H9 (cell line): ENCODE measurements around the gene SLC7A6. TPM values are rescaled to one million over a fixed set of nuclear protein-coding genes. Genes with fewer than 3 reads are reported as not detected.

Experiments
- DNase-seq: peaks from one replicate; pipeline ENCODE4 v3.0.0-alpha.2; 2017
- H2AFZ ChIP-seq: one replicate; pipeline ENCODE4 v1.6.1; 2013; ENCODE audit warnings: mild to moderate bottlenecking, low read length, control low read depth, moderate library complexity
- H2AK5ac ChIP-seq: 2 replicates; pipeline ENCODE4 v1.6.1; 2013; ENCODE audit warnings: low read length, control low read depth, mixed read lengths; ENCODE audit not compliant: insufficient read length
- H2BK120ac ChIP-seq: one replicate; pipeline ENCODE4 v1.6.1; 2013; ENCODE audit warnings: low read depth, mild to moderate bottlenecking, low read length, control low read depth, inconsistent platforms; ENCODE audit not compliant: poor library complexity, severe bottlenecking
- H2BK12ac ChIP-seq: 2 replicates; pipeline ENCODE4 v1.6.1; 2013; ENCODE audit warnings: low read length, control low read depth, mixed read lengths, low read depth; ENCODE audit not compliant: insufficient read length
- H2BK15ac ChIP-seq: 2 replicates; pipeline ENCODE4 v1.6.1; 2013; ENCODE audit warnings: low read depth, low read length, control low read depth
- H2BK20ac ChIP-seq: one replicate; pipeline ENCODE4 v1.6.1; 2013; ENCODE audit warnings: low read depth, mild to moderate bottlenecking, low read length, control low read depth, inconsistent platforms; ENCODE audit not compliant: poor library complexity, severe bottlenecking
- H2BK5ac ChIP-seq: 2 replicates; pipeline ENCODE4 v1.6.1; 2013; ENCODE audit warnings: low read length, control low read depth, mixed read lengths; ENCODE audit not compliant: insufficient read length
- H3K14ac ChIP-seq: 2 replicates; pipeline ENCODE4 v1.6.1; 2013; ENCODE audit warnings: low read length, control low read depth; ENCODE audit not compliant: insufficient read depth
- H3K18ac ChIP-seq: 2 replicates; pipeline ENCODE4 v1.6.1; 2013; ENCODE audit warnings: low read depth, mild to moderate bottlenecking, mixed read lengths, low read length, control low read depth; ENCODE audit not compliant: insufficient read length
- H3K23ac ChIP-seq: 2 replicates; pipeline ENCODE4 v1.6.1; 2013; ENCODE audit warnings: low read length, control low read depth, mixed read lengths, low read depth; ENCODE audit not compliant: insufficient read length
- H3K23me2 ChIP-seq: 2 replicates; pipeline ENCODE4 v1.6.1; 2013; ENCODE audit warnings: low read depth, mild to moderate bottlenecking, mixed read lengths, low read length, control low read depth; ENCODE audit not compliant: insufficient read length, poor library complexity, severe bottlenecking
- H3K27ac ChIP-seq: 2 replicates; pipeline ENCODE4 v1.5.1; 2013; ENCODE audit warnings: low read length, control low read depth, mixed read lengths, low read depth; ENCODE audit not compliant: insufficient read length
- H3K27me3 ChIP-seq: 2 replicates; pipeline ENCODE4 v1.6.1; 2013; ENCODE audit warnings: low read length, control low read depth, inconsistent platforms; ENCODE audit not compliant: insufficient read depth
- H3K4ac ChIP-seq: 2 replicates; pipeline ENCODE4 v1.6.1; 2013; ENCODE audit warnings: low read depth, mild to moderate bottlenecking, control low read depth, inconsistent platforms, low read length, moderate library complexity
- H3K4me1 ChIP-seq: 2 replicates; pipeline ENCODE4 v1.6.1; 2013; ENCODE audit warnings: low read length, control low read depth, inconsistent platforms; ENCODE audit not compliant: insufficient read depth
- H3K4me2 ChIP-seq: 2 replicates; pipeline ENCODE4 v1.6.1; 2013; ENCODE audit warnings: low read length, control low read depth, mixed read lengths; ENCODE audit not compliant: insufficient read length, insufficient read depth
- H3K56ac ChIP-seq: 2 replicates; pipeline ENCODE4 v1.6.1; 2013; ENCODE audit warnings: low read depth, mild to moderate bottlenecking, mixed read lengths, low read length, control low read depth; ENCODE audit not compliant: insufficient read length
- H3K79me1 ChIP-seq: 2 replicates; pipeline ENCODE4 v1.6.1; 2013; ENCODE audit warnings: low read depth, mild to moderate bottlenecking, moderate library complexity, low read length, control low read depth, inconsistent platforms; ENCODE audit not compliant: insufficient read depth, poor library complexity, severe bottlenecking
- H3K79me2 ChIP-seq: 2 replicates; pipeline ENCODE4 v1.6.1; 2013; ENCODE audit warnings: low read length, control low read depth, inconsistent platforms; ENCODE audit not compliant: insufficient read depth
- H3K9ac ChIP-seq: 2 replicates; pipeline ENCODE4 v1.6.1; 2013; ENCODE audit warnings: low read length, control low read depth, mixed read lengths; ENCODE audit not compliant: insufficient read length; ENCODE audit errors: extremely low read depth
- H3K9me3 ChIP-seq: one replicate; pipeline ENCODE4 v1.6.1; 2013; ENCODE audit warnings: low read depth, low read length, inconsistent platforms; ENCODE audit not compliant: control insufficient read depth
- H3T11ph ChIP-seq: one replicate; pipeline ENCODE4 v1.6.1; 2013; ENCODE audit warnings: mild to moderate bottlenecking, low read length, control low read depth, inconsistent platforms
- H4K20me1 ChIP-seq: one replicate; pipeline ENCODE4 v1.6.1; 2013; ENCODE audit not compliant: control insufficient read depth, insufficient read length, insufficient read depth
- H4K5ac ChIP-seq: 2 replicates; pipeline ENCODE4 v1.6.1; 2013; ENCODE audit warnings: low read depth, mild to moderate bottlenecking, mixed read lengths, low read length, control low read depth; ENCODE audit not compliant: insufficient read length
- H4K8ac ChIP-seq: replicated peaks from 2 replicates; pipeline ENCODE4 v1.6.1; 2013; ENCODE audit warnings: low read length, control low read depth, mixed read lengths, low read depth; ENCODE audit not compliant: insufficient read length
- H4K91ac ChIP-seq: 2 replicates; pipeline ENCODE4 v1.6.1; 2013; ENCODE audit warnings: low read depth, mild to moderate bottlenecking, moderate library complexity, mixed read lengths, low read length, control low read depth; ENCODE audit not compliant: insufficient read length
- H3K27ac Mint-ChIP-seq, 3 experiments: 2 replicates in 2 of 3; 3 replicates in 1 of 3; pipeline ENCODE4 v1.8.0; 2020 to 2021; ENCODE audit warnings: mixed read lengths in 3 of 3, mild to moderate bottlenecking in 1 of 3, moderate library complexity in 1 of 3
- H3K27me3 Mint-ChIP-seq: 2 replicates; pipeline ENCODE4 v1.8.0; 2021; ENCODE audit warnings: low read depth, mild to moderate bottlenecking, moderate library complexity, mixed read lengths
- H3K36me3 Mint-ChIP-seq, 3 experiments: 2 replicates in 2 of 3; 3 replicates in 1 of 3; pipeline ENCODE4 v1.8.0; 2020 to 2021; ENCODE audit warnings: low read depth in 3 of 3, mixed read lengths in 3 of 3; ENCODE audit not compliant: insufficient read depth in 1 of 3
- H3K4me1 Mint-ChIP-seq, 2 experiments: 2 replicates each; pipeline ENCODE4 v1.8.0; 2020; ENCODE audit warnings: mixed read lengths in 2 of 2
- H3K4me3 Mint-ChIP-seq, 2 experiments: 2 replicates in 1 of 2; 3 replicates in 1 of 2; pipeline ENCODE4 v1.8.0; 2020 to 2021; ENCODE audit warnings: mild to moderate bottlenecking in 2 of 2, mixed read lengths in 2 of 2, moderate library complexity in 1 of 2
- H3K9me3 Mint-ChIP-seq, 2 experiments: 2 replicates in 1 of 2; 3 replicates in 1 of 2; pipeline ENCODE4 v1.8.0; 2020; ENCODE audit warnings: mild to moderate bottlenecking in 2 of 2, mixed read lengths in 2 of 2, moderate library complexity in 1 of 2
- CTCF ChIP-seq: fragments of 200-600 bp; sonication (generic); conservative IDR thresholded peaks from 3 replicates; pipeline ENCODE4 v1.8.0; 2021; ENCODE audit warnings: antibody characterized with exemption, mild to moderate bottlenecking
- WGBS: extraction: QIAGEN DNeasy Blood & Tissue Kit; methylation state at CpG from one replicate; pipeline ENCODE4 v1.1.7; 2013; ENCODE audit warnings: missing lambda C conversion rate, low lambda C conversion rate, mixed read lengths; ENCODE audit not compliant: insufficient read length; ENCODE audit errors: extremely low coverage; 5-methylcytosine and 5-hydroxymethylcytosine counted together
- total RNA-seq: library from RNA; stranded (reverse); gene quantifications from 2 replicates; pipeline ENCODE4 v1.2.1, GENCODE V29; 2021

Gene SLC7A6
- total RNA-seq, 1 experiment from 2014 or later, result 21.1 TPM

- Histone ChIP-seq H3K23me2 (no peaks in the 10 kb centered on the region), H3K23ac (no peak overlapping the region), H3K9me3 (peaks cover 2% of the 10 kb centered on the region), H3K27me3 (no peaks in the 10 kb centered on the region), H3K79me2 (0 out of 2 replicates have a peak, but pooled peaks cover 2% of the 10 kb centered on the region), H3K4ac (no peak overlapping the region), H4K91ac (no peak overlapping the region), H2BK15ac (no peak overlapping the region), H2AFZ (no peak overlapping the region), H3K4me1 (no peaks in the 10 kb centered on the region), H2AK5ac (no peak overlapping the region), H2BK20ac (no peak overlapping the region), H3T11ph (no peak overlapping the region), H4K20me1 (peaks cover 2% of the 10 kb centered on the region), H3K4me2 (no peak overlapping the region), H3K9ac (no peak overlapping the region), H3K79me1 (no peaks in the 10 kb centered on the region), H4K5ac (no peak overlapping the region), H2BK5ac (no peak overlapping the region), H3K56ac (no peak overlapping the region), H2BK120ac (no peak overlapping the region), H3K27ac (no peak overlapping the region), H3K14ac (no peak overlapping the region), H4K8ac (no peak overlapping the region), H3K18ac (no peak overlapping the region), H2BK12ac (no peak overlapping the region)
- Mint-ChIP-seq H3K9me3 (no peaks in the 10 kb centered on the region), H3K4me3 (no peak overlapping the region; a peak in 1 of 5 replicates), H3K36me3 (peaks cover 10 to 34% (median 18%) of the 10 kb centered on the region in 3 experiments; a peak in 5 of 7 replicates), H3K27me3 (no peaks in the 10 kb centered on the region), H3K27ac (peak overlapping the region in 2 of 3 experiments; percentile 9 to 47; a peak in 4 of 7 replicates), H3K4me1 (peaks cover 4 to 10% of the 10 kb centered on the region in 2 experiments; a peak in 3 of 4 replicates)
- no peak for TF ChIP-seq CTCF
- DNase-seq, result no peak
- WGBS, result no CpG with 5 or more reads among the region's 12 CpGs
These were observed 22.1 kb downstream of the SLC7A6 start for GRCh38 chr16:68286153-68287074.
